HG03432 (cell line): ENCODE data around the gene LINGO1.

Source experiments
- ATAC-seq: cut with Tn5 transposase; IDR thresholded peaks from one replicate; pipeline ENCODE4 v1.9.1; 2021; ENCODE audit warnings: mild to moderate bottlenecking, moderate library complexity; ENCODE audit not compliant: unreplicated experiment

LINGO1 gene

DNA sequence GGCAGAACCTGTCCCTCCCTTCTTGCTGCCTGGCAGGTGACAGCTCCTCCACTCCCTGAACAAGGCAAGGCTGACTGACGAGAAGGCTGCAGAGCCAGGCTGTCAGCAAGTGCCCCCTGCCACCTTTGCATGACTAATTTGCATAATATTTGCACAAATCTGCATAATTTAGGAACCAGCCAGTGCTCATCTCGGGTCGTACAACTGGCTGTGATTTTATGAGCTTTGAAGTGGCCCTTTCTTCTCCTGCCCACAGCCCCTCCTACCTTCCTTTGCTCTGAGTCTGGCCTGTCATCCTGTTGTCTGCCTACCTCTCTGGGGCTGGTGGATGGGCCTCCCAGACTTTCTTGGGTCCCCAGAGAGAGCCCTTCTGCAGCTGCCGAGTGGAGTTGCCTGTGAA, 58.9 kb downstream of the LINGO1 start:
- no peak for ATAC-seq

GRCh38 chr15:77572186-77572585, 60.5 kb downstream of the LINGO1 start:
- no peak for ATAC-seq

- ATAC-seq, result no peak
Observed at GRCh38 chr15:77571741-77572140, 61.0 kb downstream of the LINGO1 start.

DNA sequence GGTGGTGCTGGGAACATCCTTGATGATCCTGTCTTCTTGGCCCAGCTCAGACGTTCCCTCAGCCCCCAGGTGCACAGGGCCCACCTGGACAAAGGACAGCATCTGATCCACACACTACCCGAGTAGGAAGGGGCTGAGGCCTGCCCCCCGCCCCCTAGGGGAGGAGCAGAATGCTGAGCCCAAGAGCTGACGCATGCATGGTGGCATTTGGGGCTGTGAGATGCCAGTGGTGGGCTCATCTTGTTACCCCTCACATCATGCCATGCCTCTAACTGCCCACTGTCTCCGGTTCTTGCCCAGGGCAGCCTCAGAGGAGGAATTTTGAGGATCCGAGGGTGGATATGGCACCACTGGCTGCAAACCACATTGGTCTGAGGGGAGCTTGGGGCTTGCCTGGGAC, 61.5 kb downstream of the LINGO1 start:
- ATAC-seq, result no peak

GRCh38 chr15:77569729-77570125, 63.0 kb downstream of the LINGO1 start:
- ATAC-seq, result no peak

DNA sequence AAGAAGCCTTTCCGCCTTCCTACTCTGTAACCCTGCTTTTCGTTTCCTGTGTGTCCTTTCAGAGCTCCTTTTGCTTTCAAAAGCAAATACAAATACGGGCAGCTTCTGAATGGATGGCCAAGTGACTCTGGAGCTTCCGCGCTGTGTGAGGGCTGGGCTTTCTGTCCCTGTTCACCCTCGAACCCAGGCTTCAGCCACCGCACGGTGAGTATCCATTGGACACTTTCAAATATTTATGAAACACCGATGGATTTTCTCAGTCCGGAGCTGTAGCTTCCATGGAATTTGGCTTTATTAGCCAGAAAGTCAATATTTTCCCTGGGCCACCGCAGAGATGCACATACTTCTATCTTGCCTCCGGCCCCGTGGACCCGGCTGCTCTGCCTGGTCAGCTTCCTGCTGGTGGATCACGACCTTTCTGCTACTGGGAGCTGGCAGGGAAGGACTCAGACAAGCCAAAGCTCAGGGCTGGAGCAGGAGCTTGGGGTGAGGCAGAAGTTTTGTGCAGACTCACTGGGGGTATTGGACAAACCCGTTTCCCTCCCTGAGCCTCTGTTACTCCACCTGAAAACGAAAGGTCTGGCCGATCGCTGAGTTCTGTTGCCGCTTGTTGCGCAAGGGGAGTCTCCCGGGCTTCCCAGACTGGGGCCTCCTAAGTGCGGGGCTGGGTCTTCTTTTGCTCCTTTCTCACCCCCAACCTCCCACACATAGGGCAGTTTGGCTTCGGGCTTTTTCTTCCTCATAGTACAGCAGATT, 63.6 kb downstream of the LINGO1 start:
- ATAC-seq, result no peak

GRCh38 chr15:77568014-77568972, 64.4 kb downstream of the LINGO1 start:
- ATAC-seq, result no peak

DNA sequence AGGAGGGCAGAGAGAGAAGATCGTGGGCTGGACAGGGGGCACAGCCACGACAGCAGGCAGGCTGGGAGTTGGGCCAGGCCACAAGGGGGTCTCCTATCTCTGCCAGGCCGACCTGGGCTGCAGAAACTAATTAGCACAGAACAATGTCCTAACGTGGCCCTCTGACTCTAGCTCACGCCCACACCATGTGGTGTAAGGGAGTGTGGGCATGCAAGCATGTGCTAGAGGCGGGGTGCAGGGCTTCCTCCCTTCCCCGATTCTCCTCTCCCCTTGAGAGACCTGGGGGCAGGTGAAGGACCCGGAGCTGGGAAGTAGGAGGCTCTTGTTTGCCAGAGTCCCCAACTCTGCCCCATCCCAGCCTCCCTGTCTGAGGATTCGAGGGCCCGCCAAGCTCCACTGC, 65.5 kb downstream of the LINGO1 start:
- ATAC-seq, result no peak

DNA sequence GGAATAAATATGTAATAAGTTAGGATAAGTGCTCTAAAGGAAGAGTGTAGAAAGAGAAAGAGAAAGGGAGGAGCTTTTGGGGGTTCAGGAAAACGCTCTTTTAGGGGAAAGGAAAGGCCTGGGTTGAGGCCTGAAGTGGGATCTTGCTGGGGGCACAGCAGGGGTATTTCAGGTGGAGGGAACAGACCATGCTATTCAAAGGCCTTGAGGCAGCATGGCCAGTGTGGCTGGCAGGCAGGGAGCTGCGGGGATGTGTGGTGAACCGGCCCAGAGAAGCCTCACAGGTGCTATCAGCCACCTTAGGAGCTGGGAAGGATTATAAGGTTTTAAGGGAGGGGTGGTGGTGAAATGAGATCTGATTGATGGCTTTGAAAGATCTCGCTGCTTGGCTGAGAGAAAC, 66.6 kb downstream of the LINGO1 start:
- no peak for ATAC-seq

DNA sequence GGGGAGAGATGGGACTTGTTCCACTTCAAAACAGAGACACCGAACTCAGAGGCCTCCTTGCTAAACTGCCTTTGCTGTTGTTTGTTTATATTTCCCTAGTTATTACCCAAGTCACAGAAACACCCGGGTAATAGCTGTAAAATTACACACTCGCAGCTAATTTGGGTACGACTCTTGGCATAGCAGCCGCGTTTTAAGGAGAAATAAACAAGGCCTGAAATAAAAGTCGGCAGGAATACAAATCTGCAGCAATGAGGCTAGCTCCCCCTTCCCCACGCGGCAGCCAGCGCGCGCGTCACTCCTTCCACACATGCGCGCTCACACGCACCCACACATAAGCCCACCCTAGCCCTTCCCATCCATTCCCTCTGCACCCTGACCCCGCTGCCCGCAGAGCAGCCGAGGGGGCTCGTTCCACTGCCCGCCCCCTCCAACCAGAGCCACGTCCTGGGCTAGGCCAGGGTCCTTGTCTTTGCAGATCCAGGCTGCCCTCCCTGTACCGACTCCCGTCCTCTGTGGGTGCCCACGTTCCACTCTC, 67.3 kb downstream of the LINGO1 start:
- ATAC-seq, result no peak

DNA sequence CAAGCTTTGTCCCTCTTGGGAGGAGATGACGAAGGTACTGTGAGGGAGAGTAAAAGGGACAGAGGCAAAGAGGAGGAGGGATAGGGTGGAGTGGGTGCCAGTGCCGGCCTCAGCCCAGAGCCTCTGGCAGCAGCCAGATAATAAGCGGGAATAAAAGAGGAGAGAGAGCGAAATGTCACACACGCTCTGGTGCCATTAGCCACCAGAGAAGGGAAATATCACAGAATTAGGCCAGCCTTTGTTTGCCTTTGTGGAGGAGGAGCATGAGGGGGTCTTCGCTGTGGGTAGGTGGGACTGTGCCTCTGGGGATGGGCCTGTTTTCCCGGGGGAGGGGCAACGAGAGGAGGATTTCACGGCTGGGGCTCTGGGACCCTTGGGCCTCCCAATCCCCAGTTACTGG, 67.8 kb downstream of the LINGO1 start:
- no peak for ATAC-seq

DNA sequence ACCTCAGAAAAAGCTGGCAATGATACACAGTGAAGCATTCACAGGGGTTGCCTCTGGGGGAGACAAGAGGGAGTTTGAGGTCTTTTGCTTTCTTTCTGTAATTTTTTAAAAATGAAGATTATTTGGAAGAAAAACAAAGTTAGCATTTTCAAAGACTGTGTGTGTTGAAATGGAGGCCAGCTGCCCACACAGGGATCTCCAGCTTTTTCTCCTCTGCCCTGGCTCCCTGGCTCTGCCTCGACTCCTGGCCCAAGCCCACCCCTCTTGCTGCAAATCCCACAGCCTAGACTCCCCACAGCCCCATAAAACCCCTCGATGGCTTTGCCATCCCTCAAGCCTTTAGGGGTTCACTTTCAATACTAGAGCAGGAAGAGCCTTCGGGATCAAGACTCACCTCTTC, 68.4 kb downstream of the LINGO1 start:
- ATAC-seq, result no peak

GRCh38 chr15:77563623-77564156, 69.0 kb downstream of the LINGO1 start:
- ATAC-seq, result no peak
